Measurements from ENCODE around the gene HAVCR1. TPM values are rescaled to one million over a fixed set of nuclear protein-coding genes. Genes with fewer than 3 reads are reported as not detected.
"Not testable (repeated sequence)": the region's sequence is repeated elsewhere in the genome, so short reads cannot be mapped to it uniquely, and the experiment has no call there.

Gene HAVCR1
- total and polyA plus RNA-seq, 11 donors: 0.18 to 0.56 TPM; not detected in 9

DNA sequence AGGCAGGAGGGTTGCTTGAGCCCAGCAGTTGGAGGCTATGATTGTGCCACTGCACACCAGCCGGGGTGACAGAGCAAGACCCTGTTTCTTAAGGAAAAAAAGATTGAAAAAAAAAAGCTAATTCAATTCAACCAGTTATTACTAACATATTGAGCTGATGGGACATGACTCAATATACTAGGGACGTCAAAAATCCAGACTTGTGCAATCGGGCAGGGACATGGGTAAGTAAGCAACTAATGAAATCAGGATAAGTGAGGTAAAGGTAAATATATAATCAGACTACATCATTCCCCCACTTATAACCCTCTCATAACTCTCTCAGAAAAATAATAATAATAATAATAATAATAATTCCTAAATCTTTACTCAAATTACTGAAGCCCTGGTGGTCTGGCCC is 975 bp upstream of the HAVCR1 start:
- no peaks in the 10 kb centered on the region for H3K9me3 ChIP-seq
- no peak for TF ChIP-seq POLR2A (IDR thresholded peaks at IDR 0.05)
- TF ChIP-seq, protein P1, sequence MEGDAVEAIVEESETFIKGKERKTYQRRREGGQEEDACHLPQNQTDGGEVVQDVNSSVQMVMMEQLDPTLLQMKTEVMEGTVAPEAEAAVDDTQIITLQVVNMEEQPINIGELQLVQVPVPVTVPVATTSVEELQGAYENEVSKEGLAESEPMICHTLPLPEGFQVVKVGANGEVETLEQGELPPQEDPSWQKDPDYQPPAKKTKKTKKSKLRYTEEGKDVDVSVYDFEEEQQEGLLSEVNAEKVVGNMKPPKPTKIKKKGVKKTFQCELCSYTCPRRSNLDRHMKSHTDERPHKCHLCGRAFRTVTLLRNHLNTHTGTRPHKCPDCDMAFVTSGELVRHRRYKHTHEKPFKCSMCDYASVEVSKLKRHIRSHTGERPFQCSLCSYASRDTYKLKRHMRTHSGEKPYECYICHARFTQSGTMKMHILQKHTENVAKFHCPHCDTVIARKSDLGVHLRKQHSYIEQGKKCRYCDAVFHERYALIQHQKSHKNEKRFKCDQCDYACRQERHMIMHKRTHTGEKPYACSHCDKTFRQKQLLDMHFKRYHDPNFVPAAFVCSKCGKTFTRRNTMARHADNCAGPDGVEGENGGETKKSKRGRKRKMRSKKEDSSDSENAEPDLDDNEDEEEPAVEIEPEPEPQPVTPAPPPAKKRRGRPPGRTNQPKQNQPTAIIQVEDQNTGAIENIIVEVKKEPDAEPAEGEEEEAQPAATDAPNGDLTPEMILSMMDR (IDR thresholded peaks at IDR 0.05): no peak
- no peaks in the 10 kb centered on the region for H3K27me3 ChIP-seq
- no peaks in the 10 kb centered on the region for H3K36me3 ChIP-seq
- H3K4me1 ChIP-seq: no peaks in the 10 kb centered on the region
- H3K4me3 ChIP-seq: no peak overlapping the region
- intact Hi-C loops (cut with DNase I): no loop called here
- ATAC-seq (no peak), DNase-seq (no peak)
- 87 to 93% (median 89%) methylated on average over 3 of the region's 3 CpGs for WGBS, 4 donors
- no peak overlapping the region for H3K27ac ChIP-seq

DNA sequence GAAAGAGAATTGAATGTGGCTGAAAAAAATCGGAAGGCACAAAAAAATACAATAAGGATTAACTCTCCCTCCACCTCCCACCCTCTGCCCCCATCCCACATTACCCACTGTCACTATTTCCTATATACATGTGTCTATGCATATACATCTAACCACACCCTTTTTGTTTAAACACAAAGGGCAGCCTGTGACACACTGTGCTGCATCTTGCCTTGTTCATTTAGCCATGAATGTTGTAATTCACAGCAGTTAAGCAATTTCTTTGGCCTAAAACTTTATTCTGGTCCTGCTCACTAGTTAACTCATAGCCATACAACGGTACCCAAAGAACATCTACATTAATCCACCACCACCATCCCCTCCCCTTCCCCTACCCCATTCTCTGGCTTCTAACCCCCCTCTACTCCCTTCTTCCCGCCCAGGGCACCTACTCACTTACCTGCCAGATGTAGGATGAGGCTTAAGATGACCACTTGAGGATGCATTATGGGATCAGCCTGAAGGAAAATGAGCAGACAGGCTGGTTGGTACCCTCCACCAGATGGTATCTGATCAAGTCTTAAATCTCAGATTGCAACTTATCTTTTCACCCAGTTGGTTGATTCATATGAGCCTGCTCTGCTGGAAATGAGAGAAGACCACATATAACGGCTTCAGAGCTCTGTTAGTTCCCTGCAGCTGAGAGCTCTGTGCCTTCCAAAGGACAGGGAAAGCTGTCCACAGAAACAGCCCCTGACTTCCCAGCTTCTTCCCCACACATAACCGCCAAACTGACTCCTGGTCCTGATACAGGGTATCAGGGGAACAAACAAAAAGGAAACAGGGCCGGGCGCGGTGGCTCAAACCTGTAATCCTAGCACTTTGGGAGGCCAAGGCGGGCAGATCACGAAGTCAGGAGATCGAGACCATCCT is 1.2 kb downstream of the HAVCR1 start:
- Histone ChIP-seq H3K27ac (no peak overlapping the region), H3K4me1 (no peaks in the 10 kb centered on the region), H3K4me3 (no peak overlapping the region), H3K27me3 (no peaks in the 10 kb centered on the region), H3K9me3 (no peaks in the 10 kb centered on the region), H3K36me3 (no peaks in the 10 kb centered on the region)
- TF ChIP-seq, protein P1 (IDR thresholded peaks at IDR 0.05): no peak
- TF ChIP-seq POLR2A (IDR thresholded peaks at IDR 0.05): no peak
- 84 to 96% (median 86%) methylated on average over 11 of the region's 11 CpGs for WGBS, 4 donors
- DNase-seq (no peak), ATAC-seq (no peak)
- intact Hi-C loops (cut with DNase I): no loop called here

DNA sequence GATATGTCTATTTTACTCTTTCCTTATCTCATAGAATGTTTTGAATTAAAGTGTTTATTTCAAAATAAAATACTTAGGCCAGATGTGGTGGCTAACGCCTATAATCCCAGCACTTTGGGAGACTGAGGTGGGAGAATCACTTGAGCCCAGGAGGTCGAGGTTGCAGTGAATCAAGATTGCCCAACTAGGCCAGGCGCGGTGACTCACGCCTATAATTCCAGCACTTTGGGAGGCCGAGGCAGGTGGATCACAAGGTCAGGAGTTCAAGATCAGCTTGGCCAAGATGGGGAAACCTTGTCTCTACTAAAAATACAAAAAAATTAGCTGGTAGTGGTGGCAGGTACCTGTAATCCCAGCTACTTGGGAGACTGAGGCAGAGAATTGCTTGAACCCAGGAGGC is 2.1 kb downstream of the HAVCR1 start:
- ATAC-seq; intact Hi-C loops (cut with DNase I); H3K9me3 ChIP-seq; H3K27me3 ChIP-seq; H3K36me3 ChIP-seq; DNase-seq; H3K4me3 ChIP-seq; H3K27ac ChIP-seq; H3K4me1 ChIP-seq: not testable (repeated sequence)
- 84 to 93% (median 89%) methylated on average over 6 of the region's 6 CpGs for WGBS, 4 donors

DNA sequence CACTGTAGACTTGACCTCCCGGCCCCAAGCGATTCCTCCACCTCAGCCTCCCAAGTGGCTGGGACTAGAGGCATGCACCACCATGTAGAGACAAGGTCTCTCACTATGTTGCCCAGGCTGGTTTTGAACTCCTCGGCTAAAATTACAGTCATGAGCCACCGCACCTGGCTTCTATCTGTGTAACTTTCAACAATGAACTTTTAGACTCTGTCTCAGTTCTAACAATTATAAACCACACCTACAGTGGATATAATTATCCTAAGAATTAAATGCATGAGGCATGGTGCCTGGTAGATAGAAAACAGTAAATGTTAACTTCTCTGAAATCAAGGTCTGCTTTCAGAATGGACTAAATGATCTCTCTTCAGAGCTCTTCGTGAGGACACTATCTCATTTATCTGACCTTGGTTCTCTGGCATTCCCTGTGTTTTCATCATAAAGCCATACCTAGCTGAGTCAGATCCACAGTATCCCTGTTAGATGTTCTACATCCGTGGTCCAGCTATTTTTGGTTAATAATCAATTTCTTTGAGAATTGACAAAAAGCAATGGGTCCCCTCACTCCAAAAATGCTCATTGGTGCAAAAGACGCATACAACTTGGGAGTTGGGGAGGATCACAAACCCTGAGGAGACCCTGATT is 7.2 kb downstream of the HAVCR1 start:
- H3K27me3 ChIP-seq: no peaks in the 10 kb centered on the region
- H3K27ac ChIP-seq: no peak overlapping the region
- H3K9me3 ChIP-seq: no peaks in the 10 kb centered on the region
- H3K4me3 ChIP-seq: no peak overlapping the region
- ATAC-seq: no peak
- H3K36me3 ChIP-seq: no peaks in the 10 kb centered on the region
- no peak for TF ChIP-seq POLR2A (IDR thresholded peaks at IDR 0.05)
- TF ChIP-seq, protein P1 (IDR thresholded peaks at IDR 0.05): no peak
- no peaks in the 10 kb centered on the region for H3K4me1 ChIP-seq
- intact Hi-C loops (cut with DNase I): no loop called here
- DNase-seq: no peak
- 76 to 77% (median 76%) methylated on average over 7 of the region's 7 CpGs for WGBS, 4 donors
